ENCODE measurements around the gene KDM4F.

The KDM4F gene

GRCh38 chr11:95092549-95093324 is 43.5 kb downstream of the KDM4F start:
- peak; percentile 19 for DNase-seq

GRCh38 chr11:95093548-95093947 is 44.3 kb downstream of the KDM4F start:
- DNase-seq = no peak

- DNase-seq = no peak
These were observed 46.8 kb downstream of the KDM4F start for GRCh38 chr11:95095858-95096587.

- no peak for DNase-seq
These were observed 48.0 kb downstream of the KDM4F start for GRCh38 chr11:95097209-95097608.

- DNase-seq = no peak
These were observed 49.6 kb downstream of the KDM4F start for GRCh38 chr11:95098826-95099225.

GRCh38 chr11:95100191-95100648 is 51.0 kb downstream of the KDM4F start:
- no peak for DNase-seq

All from activated CD4-positive, alpha-beta T cell treated with anti-CD3 and anti-CD28 coated beads, Interleukin-2, amount 50 U/mL, for 1 hour (primary cell).